Bone marrow (tissue), 2 donors: ENCODE data around the gene FASTK.
"Not testable (repeated sequence)": the region's sequence is repeated elsewhere in the genome, so short reads cannot be mapped to it uniquely, and the experiment has no call there.

Source experiments
- DNase-seq, 2 donors: peaks; one replicate each; lab custom pipeline; 2025; lab: John Stamatoyannopoulos, UW

FASTK gene

DNA sequence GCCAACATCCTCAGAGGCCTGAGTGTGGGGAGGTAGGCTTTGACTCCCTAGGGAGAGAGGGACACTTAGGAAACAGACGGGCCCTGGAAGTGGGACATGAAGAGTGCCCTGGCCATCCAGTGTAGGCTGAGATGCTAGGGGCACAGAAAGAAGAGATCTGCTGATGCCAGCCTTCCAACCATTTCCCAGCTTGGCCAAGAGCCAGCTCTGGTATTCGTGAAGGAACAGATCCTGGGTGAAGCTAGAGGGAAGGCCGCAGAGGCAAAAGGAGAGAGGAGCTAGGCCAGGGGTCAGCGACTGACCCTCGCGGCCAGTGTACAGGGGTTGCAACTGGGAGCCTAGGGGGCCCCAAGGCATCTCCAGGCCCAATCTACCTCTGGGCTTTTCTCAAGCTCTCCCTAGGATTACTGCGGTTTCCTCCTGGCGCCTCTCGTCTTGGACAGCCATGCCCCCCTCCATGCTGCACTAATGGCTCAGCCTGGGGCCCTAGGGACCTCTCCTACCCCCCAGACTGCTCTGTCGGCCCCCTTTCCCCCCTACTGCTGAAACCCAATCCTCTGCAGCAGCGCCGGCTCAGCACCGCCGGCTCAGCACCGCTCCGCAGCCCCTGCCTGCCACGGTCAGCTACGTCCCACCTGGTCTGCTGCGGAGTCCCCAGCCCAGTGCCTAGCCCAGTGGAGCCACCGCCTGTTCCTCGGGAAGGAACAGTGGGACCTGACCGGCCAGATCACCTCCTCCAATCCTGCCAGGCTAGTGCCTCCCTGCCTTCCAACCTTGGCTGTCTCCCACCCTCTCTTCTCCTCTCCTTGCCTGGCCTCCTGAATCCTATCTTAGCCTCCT is 32.4 kb downstream of the FASTK start, which contains the start of gene ASIC3:
Gene ASIC3 (plus strand): TSS at position 556 of the 840 bp plus-strand sequence. CDS start 355 bp downstream, outside the sequence.
- no peak for DNase-seq

DNA sequence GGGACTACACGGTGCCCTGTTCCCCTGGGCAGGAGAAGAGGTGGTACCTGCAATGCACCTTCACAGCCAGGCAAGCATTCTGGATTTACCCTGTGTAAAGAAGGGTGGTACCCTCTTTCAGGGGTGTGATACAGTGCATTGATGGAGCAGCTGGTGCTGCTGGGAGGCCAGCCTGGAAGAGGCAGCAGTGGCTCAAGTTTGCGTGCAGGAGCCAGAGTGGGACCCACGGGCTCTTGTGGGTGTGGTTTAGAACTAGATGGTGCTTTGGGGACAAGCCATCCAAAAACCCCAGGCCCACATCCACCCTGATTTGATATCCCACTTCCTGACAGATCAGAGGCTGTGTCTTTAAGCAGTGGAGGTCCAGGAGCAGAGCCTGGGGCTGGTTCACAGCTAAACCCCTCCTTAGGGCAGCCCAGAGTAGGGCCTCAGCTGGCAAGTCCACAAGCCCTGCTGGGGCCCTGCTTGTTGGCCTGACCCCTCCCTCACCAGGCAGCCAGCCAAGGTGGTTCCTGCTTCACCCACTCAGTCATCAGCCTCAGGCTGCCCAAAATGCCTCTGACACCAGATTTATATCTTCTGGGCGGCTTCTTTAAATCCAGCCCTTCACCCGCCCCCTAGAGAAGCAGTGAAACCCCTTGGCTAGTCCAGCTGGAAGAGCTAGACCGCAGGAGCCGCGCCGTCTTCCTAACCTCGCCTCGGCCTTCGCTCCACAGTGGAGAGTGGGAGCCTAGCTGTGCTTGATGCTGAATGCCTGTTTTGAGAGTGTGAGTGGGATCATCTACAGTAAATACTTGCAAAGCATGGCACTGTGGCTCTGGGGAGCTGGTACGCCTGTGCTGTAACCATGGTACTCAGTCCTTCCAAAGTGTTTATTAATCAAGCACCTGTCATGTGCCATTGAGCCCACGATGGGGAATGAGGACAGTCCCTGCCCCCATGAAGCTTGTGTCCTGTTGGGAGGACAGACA is 33.7 kb downstream of the FASTK start:
- DNase-seq, result no peak

DNA sequence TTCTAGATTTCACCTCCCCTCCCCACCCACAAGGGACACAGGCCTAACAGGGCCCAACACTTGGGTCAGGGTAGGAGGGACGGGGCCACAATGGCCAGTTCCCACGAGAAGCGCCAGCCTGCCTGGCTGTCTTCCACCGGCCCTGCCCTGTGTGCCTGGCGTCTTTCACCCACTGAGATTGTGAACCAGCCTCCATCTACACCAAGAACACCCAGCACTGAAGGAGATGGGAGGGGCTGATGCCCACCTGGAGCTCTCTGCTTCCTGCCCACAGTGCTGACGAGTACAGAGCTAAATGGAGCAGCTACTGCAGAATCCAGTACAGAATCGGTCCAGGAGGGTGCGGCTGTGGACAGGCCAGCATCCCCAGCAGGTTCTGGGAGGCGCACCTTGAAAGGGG is 34.6 kb downstream of the FASTK start:
- DNase-seq, result no peak

DNA sequence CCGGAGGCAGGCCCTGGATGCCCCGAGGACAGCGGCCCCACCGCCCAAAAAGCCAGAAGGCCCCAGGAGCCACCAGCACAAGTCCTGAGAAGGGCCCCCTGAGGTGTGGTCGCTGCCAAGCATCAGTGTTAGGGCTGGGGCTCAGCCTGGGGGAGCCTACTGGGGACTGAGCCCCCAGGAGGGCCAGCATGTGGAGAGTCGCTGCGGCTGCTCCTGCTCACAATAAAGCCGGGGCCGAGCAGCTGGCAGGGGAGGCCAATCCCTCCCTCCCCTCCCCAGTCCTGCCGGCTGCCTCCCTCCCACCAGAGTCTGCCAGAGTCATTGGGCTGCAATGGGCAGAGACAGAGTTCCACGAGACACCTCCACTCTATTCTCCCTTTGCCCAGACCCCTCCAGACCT is 35.3 kb downstream of the FASTK start:
- DNase-seq, result no peak

DNA sequence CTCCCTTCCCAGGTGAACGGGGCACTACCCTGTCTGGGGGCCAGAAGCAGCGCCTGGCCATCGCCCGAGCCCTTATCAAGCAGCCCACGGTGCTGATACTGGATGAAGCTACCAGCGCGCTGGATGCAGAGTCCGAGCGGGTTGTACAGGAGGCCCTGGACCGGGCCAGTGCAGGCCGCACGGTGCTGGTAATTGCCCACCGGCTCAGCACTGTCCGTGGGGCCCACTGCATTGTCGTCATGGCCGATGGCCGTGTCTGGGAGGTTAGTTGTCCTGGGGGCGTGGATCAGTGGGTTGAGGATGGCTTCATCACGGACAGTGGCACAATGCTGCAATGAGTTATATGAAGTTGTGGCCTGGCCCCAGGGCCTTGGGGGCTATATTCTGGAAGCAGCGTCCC is 36.6 kb downstream of the FASTK start:
- no peak for DNase-seq

DNA sequence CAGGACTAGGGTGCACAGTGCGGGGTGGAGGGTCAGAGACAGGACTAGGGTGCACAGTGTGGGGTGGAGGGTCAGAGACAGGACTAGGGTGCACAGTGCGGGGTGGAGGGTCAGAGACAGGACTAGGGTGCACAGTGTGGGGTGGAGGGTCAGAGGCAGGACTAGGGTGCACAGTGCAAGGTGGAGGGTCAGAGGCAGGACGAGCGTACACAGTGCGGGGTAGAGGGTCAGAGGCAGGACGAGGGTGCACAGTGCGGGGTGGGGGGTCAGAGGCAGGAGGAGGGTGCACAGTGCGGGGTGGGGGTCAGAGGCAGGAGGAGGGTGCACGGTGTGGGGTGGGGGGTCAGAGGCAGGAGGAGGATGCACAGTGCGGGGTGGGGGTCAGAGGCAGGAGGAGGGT is 37.2 kb downstream of the FASTK start:
- not testable (repeated sequence) for DNase-seq

DNA sequence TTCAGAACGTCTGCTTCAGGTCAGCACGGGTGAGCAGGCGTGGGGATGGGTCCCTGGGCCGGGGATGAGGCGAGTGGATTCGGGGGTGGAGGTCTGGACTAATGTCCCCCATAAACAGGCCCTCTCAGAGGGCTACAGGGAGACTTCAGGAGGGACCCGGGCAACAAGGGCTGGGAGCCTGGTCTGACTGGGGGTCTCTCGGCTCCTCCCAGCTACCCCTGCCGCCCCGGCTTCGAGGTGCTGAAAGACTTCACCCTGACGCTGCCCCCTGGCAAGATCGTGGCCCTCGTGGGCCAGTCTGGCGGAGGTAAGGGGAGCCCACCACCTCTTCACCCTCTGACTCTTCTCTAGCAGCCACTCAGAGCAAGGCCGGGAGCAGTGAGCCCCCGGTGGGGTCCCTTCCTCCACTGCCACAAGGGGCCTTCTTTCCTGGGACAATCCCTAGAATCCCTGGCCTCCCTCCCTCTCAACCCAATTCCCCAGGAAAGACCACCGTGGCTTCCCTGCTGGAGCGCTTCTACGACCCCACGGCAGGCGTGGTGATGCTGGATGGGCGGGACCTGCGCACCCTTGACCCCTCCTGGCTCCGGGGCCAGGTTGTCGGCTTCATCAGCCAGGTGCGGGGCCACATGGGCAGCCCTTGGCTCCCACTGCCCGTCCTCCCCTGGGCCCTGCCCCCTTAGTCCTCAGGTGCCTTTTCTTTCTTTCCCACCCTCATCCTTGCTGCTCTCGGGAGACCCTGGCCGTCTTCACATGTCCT is 39.8 kb downstream of the FASTK start:
- DNase-seq, result no peak

DNA sequence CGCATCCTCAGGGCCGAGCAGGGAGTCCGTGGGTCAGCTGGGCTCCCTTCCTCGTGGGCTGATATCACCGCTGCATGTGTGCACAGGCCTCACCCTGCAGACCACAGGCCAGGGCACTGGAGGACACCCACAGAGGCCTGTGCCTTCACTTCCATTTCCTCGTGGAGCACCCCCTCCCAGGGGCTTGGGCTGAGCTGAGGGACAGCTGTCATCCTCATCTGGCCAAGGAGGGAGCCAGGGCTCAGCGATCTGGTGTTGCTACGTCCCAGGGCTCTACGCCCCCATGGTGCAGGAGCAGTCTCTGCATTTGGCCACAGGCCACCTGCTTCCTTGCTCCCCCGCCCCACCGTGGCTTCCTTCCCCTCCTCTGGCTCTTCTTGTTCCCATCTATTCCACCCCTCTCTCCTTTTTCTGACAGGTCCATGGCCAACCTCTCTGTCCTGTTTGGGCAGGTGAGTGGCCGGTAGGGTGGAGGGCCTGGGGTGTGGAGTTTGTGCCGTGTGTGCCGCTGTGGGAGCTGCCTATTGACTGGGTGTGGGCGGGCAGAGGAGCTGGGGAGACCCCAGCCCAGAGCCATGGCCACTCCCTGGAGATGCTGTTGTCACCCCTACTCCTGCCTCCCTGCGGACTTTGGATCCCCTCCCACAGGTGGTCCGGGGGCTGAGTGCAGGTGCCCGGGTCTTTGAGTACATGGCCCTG is 40.6 kb downstream of the FASTK start:
- peak in 1 of 2 donors; percentile 5 for DNase-seq

DNA sequence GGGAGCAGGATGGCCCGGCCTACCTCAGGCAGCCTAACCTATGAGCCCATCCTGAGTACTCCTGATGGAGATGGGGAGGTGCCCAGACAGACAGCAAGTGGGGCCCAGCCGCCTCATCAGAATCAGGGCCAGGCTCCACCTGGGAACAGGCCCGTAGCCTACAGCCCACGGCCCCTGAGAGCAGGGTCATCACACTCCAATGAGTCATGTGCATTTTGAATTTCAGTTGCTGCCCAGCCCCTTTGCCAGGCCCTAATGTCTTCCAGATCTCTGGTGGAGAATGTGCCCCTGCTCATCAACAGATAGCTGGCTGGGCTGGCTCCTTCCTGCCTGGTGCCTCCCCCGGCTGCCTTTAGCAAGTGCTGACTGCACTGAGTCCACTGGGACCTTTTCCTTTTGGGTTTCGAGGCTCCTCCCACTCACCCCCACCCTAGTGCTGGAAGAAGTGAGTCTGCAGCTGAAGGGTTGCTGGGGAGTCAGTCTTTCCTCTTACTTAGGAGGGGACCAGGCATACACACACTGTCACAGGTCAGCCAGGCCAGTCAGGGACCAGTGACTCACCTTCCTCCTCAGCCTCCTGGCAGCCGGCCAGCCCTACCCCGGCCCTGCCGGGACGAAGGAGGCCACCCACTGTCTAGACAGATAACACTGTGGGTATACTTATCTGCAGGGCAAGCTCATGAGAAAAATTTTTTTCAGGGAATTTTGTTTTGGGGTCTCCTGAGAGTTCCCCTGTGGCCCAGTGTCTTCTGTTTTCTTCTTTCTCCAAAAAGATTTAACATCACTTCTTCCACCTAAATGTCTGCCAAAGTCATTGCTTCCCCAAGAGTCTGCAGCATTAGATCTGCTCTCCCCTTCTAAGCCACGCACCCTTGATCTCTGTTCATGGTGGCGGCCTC is 41.4 kb downstream of the FASTK start:
- peak; percentile 51 to 99 for DNase-seq

DNA sequence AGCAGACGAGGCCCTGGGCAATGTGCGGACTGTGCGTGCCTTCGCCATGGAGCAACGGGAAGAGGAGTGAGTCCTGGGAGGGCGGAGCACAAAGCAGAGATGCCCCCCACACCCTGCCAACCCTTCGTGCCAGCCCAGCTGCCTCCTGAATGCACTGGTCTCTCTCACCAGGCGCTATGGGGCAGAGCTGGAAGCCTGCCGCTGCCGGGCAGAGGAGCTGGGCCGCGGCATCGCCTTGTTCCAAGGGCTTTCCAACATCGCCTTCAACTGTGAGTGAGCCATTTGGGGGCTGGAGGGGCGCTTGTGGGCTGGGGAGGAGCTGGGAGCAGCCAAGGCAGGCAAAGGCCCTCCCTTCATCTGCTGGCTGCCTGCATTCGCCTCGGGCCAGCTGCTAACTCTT is 44.7 kb downstream of the FASTK start:
- DNase-seq, result no peak

DNA sequence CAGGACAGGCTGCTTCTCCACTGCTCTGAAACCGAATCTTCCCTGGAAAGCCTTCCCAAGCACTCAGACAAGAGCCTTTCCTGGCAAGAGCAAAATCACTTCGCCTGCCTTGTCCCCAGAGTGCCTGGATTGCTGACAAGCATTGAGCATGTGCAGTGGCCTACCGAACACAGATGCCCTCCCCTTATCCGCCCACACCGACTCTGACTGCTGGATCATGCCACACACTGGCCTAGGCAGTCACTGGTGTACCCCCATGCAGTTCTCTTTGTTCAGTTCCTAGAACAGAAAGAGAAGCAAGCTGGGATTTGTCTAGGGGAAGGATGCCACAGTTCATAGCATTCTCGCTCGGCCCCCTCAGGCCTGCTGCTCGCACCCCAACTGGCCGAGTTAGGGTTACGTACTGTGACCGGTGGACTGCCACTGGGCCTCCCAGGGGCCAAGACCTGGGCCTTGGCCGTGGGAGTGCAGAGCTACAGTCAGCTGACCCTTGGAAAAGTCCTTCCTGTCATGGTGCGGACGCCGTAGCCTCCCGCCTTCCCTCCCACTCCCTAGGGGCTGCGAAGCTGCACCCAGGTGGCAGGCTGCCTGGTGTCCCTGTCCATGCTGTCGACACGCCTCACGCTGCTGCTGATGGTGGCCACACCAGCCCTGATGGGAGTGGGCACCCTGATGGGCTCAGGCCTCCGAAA is 45.4 kb downstream of the FASTK start:
- no peak for DNase-seq

DNA sequence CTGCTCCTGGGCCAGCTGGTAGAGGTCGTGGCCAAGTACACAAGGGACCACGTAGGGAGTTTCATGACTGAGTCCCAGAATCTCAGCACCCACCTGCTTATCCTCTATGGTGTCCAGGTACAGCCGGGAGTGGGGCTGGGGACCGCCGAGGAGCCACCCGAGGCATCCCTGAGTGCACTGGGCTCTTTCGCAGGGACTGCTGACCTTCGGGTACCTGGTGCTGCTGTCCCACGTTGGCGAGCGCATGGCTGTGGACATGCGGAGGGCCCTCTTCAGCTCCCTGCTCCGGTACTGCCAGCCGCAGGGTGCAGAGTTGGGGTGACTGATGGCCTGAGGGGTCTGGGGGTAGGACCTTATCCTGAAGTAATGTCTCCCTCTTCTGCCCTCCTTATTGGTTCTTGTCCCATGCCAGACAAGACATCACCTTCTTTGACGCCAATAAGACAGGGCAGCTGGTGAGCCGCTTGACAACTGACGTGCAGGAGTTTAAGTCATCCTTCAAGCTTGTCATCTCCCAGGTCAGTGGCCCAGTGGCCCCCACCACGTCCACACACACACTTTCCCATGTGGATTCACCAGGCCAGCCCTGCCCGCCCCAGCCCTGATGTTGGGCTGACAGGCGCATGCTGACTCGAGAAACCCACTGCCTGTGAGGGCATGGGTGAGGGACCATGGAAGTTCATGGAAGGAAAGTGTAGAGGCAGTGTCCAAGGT is 46.1 kb downstream of the FASTK start:
- no peak for DNase-seq

DNA sequence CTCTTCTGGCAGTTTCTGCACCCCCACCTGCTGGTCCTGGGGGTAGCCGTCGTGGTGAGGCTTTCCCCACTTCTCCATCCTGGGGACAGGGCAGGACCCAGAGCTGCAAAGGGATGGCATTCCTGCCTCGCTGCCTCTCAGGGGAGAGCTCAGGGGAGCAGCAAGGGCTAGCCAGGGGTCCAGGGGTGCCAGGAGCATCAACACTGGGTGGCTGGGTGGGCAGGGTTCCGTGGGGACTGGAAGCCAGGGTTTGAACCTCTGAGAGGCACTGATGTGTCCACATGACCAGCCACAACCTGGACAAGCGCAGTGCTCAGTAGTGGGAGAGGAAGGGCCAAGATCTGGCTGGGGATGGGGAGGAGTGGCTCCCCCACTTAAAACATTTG is 46.8 kb downstream of the FASTK start:
- DNase-seq, result no peak

DNA sequence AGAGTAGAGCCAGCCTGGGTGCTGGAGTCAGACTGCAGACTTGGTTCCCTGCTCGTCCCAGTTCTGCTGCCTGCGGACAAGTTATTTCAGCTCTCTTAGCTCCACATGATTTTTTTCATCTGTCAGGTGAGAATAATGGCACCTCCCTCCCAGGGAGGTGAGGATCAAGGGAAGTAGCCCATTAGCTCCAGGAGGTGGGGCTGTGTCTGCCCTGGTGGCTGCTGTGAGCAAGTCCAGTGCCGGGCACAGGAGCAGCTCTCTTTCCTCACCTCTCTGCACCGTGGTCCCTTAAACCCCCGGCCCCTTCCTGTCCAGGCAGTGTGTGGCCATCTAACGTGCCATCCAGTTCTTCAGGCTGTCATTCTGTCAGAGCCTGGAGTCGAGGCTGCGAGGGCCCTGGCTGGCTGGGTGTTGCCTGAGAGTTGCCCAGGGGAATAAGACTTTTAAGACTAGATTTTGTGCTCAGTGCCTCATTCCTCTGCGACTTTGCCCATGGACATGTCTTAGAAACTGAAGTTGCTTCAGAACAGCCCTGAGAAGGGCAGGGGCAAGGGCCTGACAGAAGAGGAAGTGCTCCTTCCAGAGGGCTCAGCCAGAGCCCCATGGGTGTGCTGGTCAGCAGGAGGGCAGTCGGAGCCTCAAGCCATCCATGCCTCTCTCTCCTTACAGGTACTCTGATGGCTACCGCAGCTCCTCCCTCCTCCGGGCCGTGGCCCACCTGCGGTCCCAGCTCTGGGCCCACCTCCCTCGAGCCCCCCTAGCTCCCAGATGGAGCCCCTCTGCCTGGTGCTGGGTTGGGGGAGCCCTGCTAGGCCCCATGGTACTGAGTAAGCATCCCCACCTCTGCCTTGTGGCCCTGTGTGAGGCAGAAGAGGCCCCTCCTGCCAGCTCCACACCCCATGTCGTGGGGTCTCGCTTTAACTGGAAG is 47.4 kb downstream of the FASTK start:
- no peak for DNase-seq

DNA sequence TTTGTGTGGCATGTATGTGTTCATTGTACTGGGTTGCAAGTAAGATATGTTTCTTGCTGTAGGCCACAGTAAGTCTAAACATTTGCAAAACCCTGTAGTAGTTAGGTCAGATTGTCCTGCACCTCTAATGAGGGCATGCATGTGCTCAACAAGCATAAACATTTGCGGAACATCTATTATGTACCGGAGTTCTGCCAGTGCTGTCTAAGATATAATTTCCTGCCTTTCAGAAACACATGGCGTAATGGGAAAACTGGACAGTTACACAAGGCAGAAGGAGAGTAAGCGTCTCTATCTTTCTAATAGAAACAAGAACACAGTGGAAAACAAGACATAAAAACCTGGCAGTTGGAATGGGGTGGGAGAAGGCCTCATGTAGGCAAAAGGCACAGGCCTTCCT is 49.6 kb downstream of the FASTK start:
- DNase-seq, result no peak

DNA sequence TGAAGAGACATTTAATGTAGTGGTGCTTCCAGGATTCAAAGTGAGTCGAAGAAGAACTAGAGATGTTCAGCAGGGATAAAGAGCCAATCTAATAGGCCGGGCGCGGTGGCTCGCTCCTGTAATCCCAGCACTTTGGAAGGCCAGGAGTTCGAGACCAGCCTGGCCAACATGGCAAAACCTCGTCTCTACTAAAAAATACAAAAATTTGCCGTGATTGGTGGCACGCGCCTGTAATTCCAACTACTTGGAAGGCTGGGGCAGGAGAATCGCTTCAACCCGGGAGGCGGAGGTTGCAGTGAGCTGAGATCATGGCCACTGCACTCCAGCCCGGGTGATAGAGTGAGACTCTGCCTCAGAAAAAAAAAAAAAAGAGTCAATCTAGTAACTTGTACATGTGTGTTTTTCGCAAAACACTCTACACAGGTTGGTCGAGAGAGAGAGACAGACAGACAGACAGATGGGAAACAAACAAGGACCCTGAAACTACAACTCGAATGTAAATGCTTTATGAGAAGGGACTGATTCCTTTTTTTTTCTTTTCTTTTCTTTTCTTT is 51.6 kb downstream of the FASTK start:
- DNase-seq, result no peak

DNA sequence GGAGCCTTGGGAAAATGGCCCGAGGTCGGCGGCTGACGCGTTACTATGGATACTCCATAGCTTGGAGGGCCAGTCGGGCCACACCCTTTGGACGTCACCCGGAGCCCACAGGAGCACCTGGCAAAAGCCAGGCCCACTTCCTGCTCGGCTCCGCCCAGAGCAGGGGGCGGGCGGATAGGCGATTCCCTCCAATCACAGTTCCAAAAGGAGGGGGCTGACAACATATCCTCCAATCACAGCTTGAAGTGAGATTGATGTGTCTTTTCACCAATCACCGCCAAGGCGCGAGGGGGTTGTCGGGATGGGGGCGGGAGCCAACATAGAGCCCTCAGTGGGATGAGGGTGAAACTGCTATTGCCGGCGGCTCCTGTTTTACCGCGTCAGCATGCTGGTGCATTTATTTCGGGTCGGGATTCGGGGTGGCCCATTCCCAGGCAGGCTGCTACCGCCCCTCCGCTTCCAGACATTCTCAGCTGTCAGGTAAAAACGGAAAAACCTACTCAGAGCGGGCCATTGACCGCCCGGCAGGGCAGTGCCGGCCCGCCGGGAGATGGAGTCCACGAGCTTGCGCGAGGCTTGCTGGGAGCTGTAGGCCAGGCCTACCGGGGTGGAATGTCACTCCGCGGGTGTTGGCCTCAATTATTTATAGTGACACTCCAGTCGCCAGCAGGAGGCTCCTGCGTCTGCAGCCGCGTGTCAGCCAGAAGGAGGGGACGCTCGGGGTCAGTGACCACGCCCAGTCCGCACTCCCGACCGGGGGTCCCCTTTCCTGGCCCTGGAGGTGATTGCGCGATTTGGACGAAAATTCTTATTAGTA is 52.3 kb downstream of the FASTK start, which contains the start of gene ABCB8:
Gene ABCB8 (plus strand): TSS at position 320 of the 817 bp plus-strand sequence. CDS start 66 bp downstream, at position 386.
- DNase-seq, result peak; percentile 92 to 93
